Posterior cingulate gyrus (tissue), 11 donors: ENCODE results near the gene GABBR2.

Experiments
- DNase-seq, 10 donors: peaks; one replicate each; pipeline versions ENCODE4 v3.0.0 to v3.0.0-alpha.2; 2020 to 2021; ENCODE audit warnings: mixed read lengths in 3 of 10
- intact Hi-C: fragments of 100-400 bp; cut with DNase I; formaldehyde crosslinking; loops from one replicate; pipeline ENCODE4 v1.15.1; 2023

GABBR2 gene

GRCh38 chr9:98396236-98396635, 312.5 kb downstream of the GABBR2 start:
- DNase-seq: peak in 1 of 10 donors; percentile 50
- intact Hi-C loops: no loop called here

- intact Hi-C loops: no loop called here
- no peak for DNase-seq
Measured at GRCh38 chr9:98391867-98392266, 316.9 kb downstream of the GABBR2 start.

- no peak for DNase-seq
- intact Hi-C loops: no loop called here
Measured at GRCh38 chr9:98391406-98391805, 317.3 kb downstream of the GABBR2 start.

- no peak for DNase-seq
- intact Hi-C loops: no loop called here
Measured at GRCh38 chr9:98385751-98386150, 323.0 kb downstream of the GABBR2 start.

- no peak for DNase-seq
Measured at GRCh38 chr9:98383758-98384157, 325.0 kb downstream of the GABBR2 start.

DNA sequence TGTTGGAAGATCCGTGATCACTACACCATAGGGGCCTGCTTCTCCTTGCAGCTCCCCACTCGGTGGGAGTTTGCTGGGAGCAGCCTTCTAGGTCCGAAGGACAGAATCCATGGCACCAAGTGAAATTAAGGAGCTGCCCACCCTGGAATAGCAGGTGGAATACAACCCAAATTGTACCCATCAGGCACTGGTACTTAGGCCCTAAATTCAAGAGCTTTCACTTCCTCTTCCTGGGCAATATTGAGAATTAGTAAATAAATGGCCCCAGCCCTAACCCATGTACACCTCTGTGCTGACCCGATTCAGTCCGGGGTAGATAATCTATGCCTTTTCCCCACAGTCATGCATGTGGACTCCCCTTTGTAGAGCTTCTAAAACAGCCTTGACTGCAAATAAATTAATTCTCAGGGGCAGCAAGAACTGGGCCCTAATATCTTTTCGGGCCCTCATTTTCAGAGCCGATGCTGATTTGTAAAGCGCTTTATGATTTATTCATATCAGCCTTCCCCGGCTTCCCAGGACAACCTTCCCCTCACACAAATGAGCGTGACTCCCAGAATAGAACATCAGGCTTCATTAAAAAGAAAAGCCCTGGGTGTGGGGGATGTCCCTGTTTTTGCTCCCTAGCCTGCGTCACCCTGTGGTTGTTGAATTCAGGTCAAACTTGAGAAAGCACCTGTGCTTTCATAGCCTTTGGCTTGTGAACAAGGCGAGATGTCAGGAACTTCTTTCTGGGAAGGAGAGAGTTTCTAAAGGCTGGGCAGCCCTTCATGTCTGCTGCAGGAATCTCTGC, 327.2 kb downstream of the GABBR2 start:
- no peak for DNase-seq
- intact Hi-C loops: no loop called here

More at GRCh38 chr9:98383758-98384157, 325.0 kb downstream of the GABBR2 start:
- intact Hi-C loops: no loop called here

GRCh38 chr9:98380065-98380681, 328.6 kb downstream of the GABBR2 start:
- intact Hi-C loops: no loop called here
- DNase-seq: no peak

GRCh38 chr9:98379572-98379971, 329.2 kb downstream of the GABBR2 start:
- DNase-seq: no peak
- intact Hi-C loops: no loop called here

DNA sequence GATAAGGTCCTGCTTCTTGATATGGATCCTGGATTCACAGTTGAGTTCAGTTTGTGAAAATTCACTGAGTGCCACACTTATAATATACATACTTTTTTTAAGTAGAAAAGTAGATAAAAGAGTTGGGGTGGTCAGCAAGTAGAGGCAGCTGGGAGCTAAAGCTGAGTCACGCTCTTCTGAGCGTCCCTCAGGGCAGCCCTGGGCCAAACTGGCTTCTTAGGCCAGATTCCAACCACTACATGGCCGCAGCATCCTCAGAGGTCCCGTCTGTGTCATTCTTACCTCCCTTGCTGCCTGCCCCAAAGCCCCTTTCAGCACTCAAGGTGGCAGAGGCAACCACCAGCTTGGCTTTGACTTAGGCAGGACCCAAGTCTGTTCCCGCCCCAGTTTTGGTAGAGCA, 329.9 kb downstream of the GABBR2 start:
- intact Hi-C loops: no loop called here
- DNase-seq: no peak

GRCh38 chr9:98378206-98378780, 330.4 kb downstream of the GABBR2 start:
- intact Hi-C loops: no loop called here
- DNase-seq: no peak

DNA sequence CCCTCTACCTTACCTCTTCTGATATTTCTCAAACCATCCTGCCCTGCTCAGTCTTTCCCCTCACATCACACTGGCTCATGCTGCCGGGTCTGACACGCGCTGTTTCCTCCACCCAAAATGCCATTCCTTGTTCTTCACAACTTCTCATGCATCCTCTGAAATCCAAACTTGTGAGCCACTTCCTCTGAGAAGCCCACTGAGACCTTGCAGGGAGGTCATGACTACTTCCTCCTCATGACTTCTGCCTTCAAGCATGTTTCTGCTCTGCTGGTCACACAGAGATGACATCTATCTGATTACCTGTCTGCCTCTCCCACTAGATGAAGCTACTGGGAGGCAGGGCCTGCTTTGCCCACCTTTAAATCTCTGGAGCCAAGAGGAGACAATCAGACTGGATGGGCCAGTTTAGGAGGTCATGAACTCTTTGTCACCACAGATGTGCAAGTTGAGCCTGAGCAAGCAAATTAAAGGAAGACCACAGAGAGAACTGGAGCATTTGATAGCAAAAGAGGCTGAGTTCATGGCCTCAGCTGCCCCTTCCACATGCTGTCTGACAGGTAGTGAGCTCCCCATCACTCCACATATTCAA, 333.5 kb downstream of the GABBR2 start:
- no peak for DNase-seq
- intact Hi-C loops: no loop called here

DNA sequence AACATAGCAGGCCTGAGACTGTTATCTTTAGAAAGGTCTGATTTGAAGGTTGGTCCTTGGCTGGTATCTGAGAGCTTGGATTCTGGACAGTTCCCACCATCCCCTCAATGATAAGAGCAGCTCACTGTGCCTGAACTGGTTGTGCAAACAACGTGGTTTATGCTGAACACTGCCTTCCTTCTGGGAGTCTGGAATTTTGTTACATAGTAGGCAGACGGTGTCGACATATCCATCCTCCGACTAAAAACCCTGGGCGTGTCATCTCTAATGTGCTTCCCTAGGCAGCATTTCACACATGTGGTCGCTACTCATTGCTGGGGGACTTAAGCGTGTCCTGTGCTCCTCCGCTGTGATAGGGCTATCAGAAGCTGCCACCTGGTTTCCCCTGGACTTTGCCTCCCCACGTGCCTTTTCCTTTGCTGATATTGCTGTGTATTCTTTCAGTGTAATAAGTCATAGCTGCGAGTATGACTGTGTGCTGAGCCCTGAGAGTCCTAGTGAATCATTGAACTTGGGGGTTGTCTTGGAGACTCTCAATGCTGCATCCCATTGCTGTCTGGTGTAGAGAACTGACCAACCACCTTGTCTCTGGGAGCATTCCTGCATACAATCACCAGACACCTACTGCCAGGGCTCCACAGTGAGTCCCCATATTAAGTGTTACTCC, 334.2 kb downstream of the GABBR2 start:
- intact Hi-C loops: no loop called here
- DNase-seq: no peak

- intact Hi-C loops: no loop called here
- DNase-seq: no peak
Measured at GRCh38 chr9:98373609-98374008, 335.1 kb downstream of the GABBR2 start.

DNA sequence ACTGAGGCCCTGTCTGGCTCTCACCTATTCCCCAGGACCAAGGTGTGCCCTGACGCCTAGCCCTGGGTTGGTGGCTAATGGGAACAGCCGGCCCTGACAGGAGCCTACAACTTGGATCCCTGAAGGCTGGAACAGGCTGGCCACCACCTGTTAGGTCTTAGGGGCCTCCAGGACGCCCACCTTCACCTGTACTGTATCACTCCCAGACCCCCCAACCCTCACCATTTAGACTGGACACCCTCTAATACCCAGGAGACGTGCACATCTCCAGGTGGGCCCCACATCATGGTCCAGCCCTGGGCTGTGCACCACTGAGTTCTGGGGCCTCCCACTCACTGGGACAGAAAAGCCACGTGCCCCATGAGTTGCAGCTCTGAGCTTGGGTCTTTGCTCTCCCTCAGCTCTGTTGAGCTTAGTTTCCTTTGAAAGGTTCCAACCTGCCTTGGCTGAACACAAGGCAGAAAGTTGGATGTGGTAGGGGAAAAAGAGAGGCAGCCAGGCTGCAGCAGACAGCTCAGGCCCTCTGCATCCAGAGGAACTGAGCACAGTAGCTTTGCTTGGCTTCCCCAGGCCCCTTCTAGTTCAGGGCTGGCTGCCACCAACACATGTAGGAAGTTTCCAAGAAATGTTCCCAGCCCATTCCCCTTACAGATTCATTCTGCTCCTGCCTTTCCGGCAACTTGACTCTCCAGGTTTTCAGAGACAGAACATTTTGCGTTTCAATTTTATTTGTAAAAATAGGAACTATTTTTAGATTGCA, 336.5 kb downstream of the GABBR2 start:
- intact Hi-C loops: no loop called here
- DNase-seq: peak in 1 of 10 donors; percentile 28

- no peak for DNase-seq
- intact Hi-C loops: no loop called here
Measured at GRCh38 chr9:98370976-98371315, 337.8 kb downstream of the GABBR2 start.

GRCh38 chr9:98370300-98370975, 338.3 kb downstream of the GABBR2 start:
- no peak for DNase-seq
- intact Hi-C loops: no loop called here

GRCh38 chr9:98369896-98370295, 338.8 kb downstream of the GABBR2 start:
- DNase-seq: no peak
- intact Hi-C loops: no loop called here

- DNase-seq: no peak
- intact Hi-C loops: no loop called here
Measured at GRCh38 chr9:98369471-98369870, 339.3 kb downstream of the GABBR2 start.

- no peak for DNase-seq
- intact Hi-C loops: no loop called here
Measured at GRCh38 chr9:98369066-98369425, 339.7 kb downstream of the GABBR2 start.
